ENCODE measurements around the gene AMACR. TPM values are rescaled to one million over a fixed set of nuclear protein-coding genes. Genes with fewer than 3 reads are reported as not detected.

The AMACR gene
- total and polyA plus RNA-seq, 9 of the 15 experiments (the other 6 are each of a cell fraction or from before 2014, with no cell fraction given) = 0.72 to 4.6 (median 4.0) TPM

- no TSS peak for BruUV-seq (replicated peaks)
- Histone ChIP-seq H3K27me3 (ENCODE audit: control insufficient read depth in 2 of 2, insufficient read depth in 2 of 2, low read length in 2 of 2) (peaks cover 0 to 3% of the 10 kb centered on the region in 2 experiments; a peak in 1 of 5 replicates), H3K4me3 (peak overlapping the region; percentile 61), H3K4me2 (ENCODE audit: insufficient read depth, low read length) (peak overlapping the region; percentile 84; the same call in 1 of the 2 replicates), H3K4me1 (replicated peaks in 1 of 2; ENCODE audit: control insufficient read depth in 2 of 2, insufficient read depth in 2 of 2, low read length in 2 of 2) (peaks cover 7 to 12% of the 10 kb centered on the region in 2 experiments; a peak in 4 of 5 replicates), H3K79me2 (ENCODE audit: control insufficient read depth, insufficient read depth, low read length) (no peaks in the 10 kb centered on the region), H3K9me1 (ENCODE audit: control insufficient read depth, insufficient read depth, low read length) (no peaks in the 10 kb centered on the region), H3K27ac (ENCODE audit: extremely low read depth, low read depth, low read length) (no peak overlapping the region), H2AFZ (ENCODE audit: low read depth, low read length) (peak overlapping the region; percentile 98), H3K36me3 (ENCODE audit: control insufficient read depth, insufficient read depth, low read length) (no peaks in the 10 kb centered on the region; the same call in 2 of the 3 replicates), H3K9me3 (replicated peaks; ENCODE audit: control insufficient read depth, insufficient read depth, low read depth, low read length) (no peaks in the 10 kb centered on the region), H4K20me1 (replicated peaks; ENCODE audit: control insufficient read depth, insufficient read depth, low read length) (no peaks in the 10 kb centered on the region), H3K9ac (ENCODE audit: insufficient read depth in 1 of 2, low read depth in 2 of 2, low read length in 2 of 2) (peak overlapping the region in 1 of 2 experiments; percentile 73; a peak in 2 of 4 replicates)
- in situ Hi-C loops (cut with MboI) = loop anchor here (10.0 kb wide), 1 partner anchor 436 kb away; no protein-coding TSS in a partner anchor
- no peak for ATAC-seq
- no peak for DNase-seq (ENCODE audit: extremely low read depth in 1 of 4, low spot score in 3 of 4)
- intact Hi-C loops (cut with micrococcal nuclease) = no loop called here
- TF ChIP-seq SRSF1 (IDR thresholded peaks at IDR 0.05; ENCODE audit: low read depth, low read length) = no peak
- no peak for TF ChIP-seq SRSF7 (optimal IDR thresholded peaks at IDR 0.05; ENCODE audit: low read depth, low read length)
- no peak for TF ChIP-seq ZNF274 (IDR thresholded peaks at IDR 0.05; ENCODE audit: borderline replicate concordance, low read depth, low read length)
- TF ChIP-seq, protein P1, sequence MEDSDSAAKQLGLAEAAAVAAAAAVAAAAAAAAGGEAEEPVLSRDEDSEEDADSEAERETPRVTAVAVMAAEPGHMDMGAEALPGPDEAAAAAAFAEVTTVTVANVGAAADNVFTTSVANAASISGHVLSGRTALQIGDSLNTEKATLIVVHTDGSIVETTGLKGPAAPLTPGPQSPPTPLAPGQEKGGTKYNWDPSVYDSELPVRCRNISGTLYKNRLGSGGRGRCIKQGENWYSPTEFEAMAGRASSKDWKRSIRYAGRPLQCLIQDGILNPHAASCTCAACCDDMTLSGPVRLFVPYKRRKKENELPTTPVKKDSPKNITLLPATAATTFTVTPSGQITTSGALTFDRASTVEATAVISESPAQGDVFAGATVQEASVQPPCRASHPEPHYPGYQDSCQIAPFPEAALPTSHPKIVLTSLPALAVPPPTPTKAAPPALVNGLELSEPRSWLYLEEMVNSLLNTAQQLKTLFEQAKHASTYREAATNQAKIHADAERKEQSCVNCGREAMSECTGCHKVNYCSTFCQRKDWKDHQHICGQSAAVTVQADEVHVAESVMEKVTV (CRISPR knock-in tag; IDR thresholded peaks at IDR 0.05) = no peak
- no peak for TF ChIP-seq EHMT2 (IDR thresholded peaks at IDR 0.05)
- no peak for TF ChIP-seq ZNF124 (CRISPR knock-in tag; IDR thresholded peaks at IDR 0.05)
- TF ChIP-seq ZNF764 (CRISPR knock-in tag; IDR thresholded peaks at IDR 0.05; ENCODE audit: low read depth) = no peak
- TF ChIP-seq MLX (CRISPR knock-in tag; conservative IDR thresholded peaks at IDR 0.05) = no peak
- TF ChIP-seq, protein P2, sequence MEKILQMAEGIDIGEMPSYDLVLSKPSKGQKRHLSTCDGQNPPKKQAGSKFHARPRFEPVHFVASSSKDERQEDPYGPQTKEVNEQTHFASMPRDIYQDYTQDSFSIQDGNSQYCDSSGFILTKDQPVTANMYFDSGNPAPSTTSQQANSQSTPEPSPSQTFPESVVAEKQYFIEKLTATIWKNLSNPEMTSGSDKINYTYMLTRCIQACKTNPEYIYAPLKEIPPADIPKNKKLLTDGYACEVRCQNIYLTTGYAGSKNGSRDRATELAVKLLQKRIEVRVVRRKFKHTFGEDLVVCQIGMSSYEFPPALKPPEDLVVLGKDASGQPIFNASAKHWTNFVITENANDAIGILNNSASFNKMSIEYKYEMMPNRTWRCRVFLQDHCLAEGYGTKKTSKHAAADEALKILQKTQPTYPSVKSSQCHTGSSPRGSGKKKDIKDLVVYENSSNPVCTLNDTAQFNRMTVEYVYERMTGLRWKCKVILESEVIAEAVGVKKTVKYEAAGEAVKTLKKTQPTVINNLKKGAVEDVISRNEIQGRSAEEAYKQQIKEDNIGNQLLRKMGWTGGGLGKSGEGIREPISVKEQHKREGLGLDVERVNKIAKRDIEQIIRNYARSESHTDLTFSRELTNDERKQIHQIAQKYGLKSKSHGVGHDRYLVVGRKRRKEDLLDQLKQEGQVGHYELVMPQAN (IDR thresholded peaks at IDR 0.05; ENCODE audit: borderline replicate concordance) = no peak
- no peak for TF ChIP-seq TCFL5 (CRISPR knock-in tag; conservative IDR thresholded peaks at IDR 0.05)
- TF ChIP-seq ATF1 (CRISPR knock-in tag; IDR thresholded peaks at IDR 0.05) = no peak
- TF ChIP-seq ATF1 (tag; IDR thresholded peaks at IDR 0.05) = no peak
- TF ChIP-seq NCOA2 (IDR thresholded peaks at IDR 0.05; ENCODE audit: partially characterized antibody in 2 of 2) = no peak
- TF ChIP-seq U2AF2 (optimal IDR thresholded peaks at IDR 0.05; ENCODE audit: low read depth, low read length) = no peak
- no peak for TF ChIP-seq PHTF2 (CRISPR knock-in tag; IDR thresholded peaks at IDR 0.05)
- peak; percentile 15 for FAIRE-seq
- CTCF ChIA-PET (ENCODE audit: low intra/inter-chr PET ratio) = no interaction called here
- 23% methylated on average over 1 of the region's 1 CpG for WGBS (ENCODE audit: insufficient coverage, low coverage, missing lambda C conversion rate)
- POLR2A ChIA-PET = interaction anchor here (0.6 to 1.4 kb wide), 3 partner anchors 9 to 44 kb away, joined by 3 to 6 read pairs (median 4); no protein-coding TSS in a partner anchor
Measured at GRCh38 chr5:34008802-34009201, 952 bp upstream of the AMACR start.

Data from K562 (cell line).